NCI-H146 treated with DMSO at 0.1 percent for 48 hours (cell line): Measurements from ENCODE around the gene ZNF236.
A peak's percentile ranks its signal among the peaks of the same experiment; 100 is the strongest.
"Not testable (repeated sequence)": the region's sequence is repeated elsewhere in the genome, so short reads cannot be mapped to it uniquely, and the experiment has no call there.

ENCODE experiments used
- DNase-seq: peaks from one replicate; lab custom pipeline; 2025; ENCODE audit not compliant: unreplicated experiment; lab: John Stamatoyannopoulos, UW

ZNF236 gene

DNA sequence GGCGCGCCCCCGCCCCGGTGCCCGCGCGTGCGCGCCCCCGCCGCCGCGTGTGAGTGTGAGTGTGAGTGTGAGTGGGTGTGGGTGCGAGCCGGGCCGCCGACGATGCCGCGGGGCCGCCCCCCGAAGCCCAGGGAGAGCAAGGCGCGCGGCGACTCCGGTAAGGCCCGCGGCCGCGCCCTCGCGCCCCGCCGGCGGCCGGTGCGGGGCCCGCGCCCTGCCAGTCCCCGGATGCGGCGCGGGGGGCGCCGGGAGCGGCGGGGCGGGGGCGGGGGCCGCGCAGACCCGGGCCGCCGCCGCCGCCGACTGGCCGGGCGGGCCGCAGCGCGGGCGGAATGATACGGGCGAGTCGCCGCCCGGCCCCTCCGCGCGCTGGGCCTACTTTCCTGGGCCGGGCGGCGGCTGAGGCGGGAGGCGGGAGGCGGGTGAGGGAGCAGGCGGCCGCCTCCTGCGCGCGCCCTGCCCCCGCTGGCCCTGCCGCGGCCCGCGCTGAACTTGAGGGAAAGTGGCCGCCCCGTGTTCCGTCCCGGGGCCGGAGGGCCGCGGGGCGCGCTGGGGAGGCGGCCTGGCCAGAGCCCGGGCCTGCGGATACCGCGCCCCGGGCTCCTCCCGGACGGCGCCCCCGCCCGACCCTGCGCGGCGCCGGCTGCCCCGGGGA, at the start of gene ZNF236:
Gene ZNF236 (plus strand): TSS at position 52 of the 655 bp plus-strand sequence. CDS start 51 bp downstream, at position 103.
- DNase-seq: peak; percentile 53

DNA sequence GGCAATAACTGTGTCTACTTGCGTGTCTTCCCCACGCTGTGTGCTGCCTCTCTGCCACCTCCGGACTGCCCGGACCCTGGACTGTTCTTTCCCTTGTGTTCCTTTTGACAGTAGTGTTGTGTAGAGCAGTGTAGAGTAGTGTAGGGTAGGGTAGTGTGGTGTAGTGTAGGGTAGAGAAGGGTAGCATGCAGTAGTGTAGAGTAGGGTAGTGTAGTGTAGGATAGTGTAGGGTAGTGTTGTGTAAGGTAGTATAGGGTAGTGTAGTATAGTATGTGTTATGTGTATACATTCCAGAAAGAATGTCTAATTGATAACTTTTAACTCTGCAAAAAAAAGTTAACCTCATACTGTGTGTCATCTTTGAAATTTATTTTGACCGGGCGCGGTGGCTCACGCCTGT, 49.7 kb upstream of the ZNF236 start:
- DNase-seq: no peak

DNA sequence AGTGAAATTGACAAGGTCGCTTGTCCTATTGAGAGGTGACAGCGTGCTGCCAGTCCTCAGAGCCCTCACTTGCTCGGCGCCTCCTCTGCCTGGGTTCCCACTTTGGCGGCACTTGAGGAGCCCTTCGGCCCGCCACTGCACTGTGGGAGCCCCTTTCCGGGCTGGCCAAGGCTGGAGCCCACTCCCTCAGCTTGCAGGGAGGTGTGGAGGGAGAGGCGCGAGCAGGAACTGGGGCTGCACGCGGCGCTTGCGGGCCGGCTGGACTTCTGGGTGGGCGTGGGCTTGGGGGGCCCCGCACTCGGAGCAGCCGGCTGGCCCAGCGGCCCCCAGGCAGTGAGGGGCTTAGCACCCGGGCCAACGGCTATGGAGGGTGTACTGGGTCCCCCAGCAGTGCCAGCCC, 45.3 kb upstream of the ZNF236 start:
- DNase-seq: not testable (repeated sequence)

DNA sequence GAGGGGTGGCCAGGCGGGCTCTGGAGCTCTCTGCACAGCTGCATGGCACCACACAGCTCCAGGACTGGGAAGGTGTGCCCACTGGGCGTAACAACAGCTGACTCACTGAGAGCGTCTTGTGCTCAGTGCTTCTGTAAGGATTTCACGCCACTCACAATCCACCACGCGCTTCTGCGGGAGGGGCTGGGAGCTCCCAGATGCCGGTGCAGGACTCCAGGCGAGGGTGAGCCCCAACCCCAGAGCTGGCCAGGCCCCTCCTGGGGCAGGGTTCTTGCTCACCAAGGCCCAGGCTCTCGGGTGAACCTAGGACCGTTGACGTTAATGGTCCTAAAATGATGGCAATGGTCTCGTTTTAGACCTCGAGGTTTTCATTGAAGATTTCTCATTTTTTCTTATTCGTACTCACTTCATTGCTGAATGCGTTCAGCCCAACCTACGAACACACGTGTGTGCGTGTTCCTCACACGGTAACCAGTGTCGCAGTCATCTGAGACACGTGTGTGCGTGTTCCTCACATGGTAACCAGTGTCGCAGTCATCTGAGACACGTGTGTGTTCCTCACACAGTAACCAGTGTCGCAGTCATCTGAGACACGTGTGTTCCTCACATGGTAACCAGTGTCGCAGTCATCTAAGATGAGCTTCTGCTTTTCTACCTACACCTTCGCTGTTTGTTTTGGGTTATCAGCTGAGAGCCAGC, 38.4 kb upstream of the ZNF236 start:
- DNase-seq: no peak

DNA sequence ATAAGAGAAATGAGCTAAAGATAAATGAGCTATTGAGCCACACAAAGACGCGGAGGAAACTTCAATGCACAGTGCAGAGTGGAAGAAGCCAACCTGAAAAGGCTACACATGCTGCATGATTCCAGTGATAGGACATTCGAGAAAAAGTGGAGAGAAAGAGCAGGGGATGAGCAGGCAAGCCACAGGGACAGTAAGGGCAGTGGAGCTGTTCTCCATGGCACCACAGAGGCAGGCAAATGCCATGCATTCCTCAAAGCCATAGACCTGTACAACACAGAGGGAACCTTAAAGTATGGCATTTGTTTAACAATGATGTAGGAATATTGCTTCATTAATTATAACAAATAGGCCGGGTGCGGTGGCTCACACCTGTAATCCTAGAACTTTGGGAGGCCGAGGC, 36.5 kb upstream of the ZNF236 start:
- no peak for DNase-seq

DNA sequence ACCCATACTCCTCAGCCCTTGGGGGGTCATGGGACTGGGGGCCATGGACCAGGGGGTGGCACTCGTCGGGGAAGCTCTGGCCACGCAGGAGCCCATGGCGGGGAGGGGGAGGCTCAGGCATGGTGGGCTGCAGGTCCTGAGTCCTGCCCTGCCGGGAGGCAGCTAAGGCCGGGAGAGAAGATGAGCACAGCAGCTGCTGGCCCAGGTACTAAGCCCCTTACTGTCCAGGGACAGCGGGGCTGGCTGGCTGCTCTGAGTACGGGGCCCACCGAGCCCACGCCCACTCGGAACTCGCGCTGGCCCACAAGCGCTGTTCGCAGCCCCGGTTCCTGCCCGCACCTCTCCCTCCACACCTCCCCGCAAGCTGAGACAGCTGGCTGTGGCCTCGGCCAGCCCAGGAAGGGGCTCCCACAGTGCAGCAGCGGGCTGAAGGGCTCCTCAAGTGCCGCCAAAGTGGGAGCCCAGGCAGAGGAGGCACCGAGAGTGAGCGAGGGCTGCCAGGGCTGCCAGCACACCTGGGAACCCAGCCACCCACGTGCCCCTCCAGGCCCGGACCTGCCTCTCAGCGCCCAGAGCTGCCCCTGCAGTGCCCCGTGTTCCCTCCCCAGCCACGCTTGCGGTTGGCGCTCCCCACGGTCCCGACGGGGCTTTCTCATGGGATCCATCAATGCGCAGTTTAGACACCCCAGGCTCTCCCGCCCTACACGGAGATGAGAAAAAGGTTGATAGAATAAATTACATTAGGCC, 33.6 kb upstream of the ZNF236 start:
- no peak for DNase-seq

DNA sequence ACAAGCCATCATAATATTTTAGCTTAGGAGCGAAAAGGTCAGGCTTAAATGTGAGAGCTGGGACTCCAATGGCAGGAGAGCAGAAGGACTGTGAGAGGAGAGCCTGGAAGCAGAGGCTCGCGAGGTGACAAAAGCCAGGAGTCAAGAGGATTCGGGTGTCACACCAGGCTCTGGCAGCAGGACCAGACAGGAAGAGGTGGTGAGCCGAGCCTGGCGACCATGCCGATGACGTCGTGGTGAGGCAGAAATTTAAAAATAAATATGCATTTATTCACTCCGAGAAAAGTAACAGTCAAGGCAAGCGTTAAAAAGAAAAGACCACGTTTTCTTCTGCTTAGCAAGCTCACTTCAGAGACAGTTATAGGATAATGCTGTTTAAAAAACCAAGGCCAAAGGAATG, 31.3 kb upstream of the ZNF236 start:
- DNase-seq: no peak

DNA sequence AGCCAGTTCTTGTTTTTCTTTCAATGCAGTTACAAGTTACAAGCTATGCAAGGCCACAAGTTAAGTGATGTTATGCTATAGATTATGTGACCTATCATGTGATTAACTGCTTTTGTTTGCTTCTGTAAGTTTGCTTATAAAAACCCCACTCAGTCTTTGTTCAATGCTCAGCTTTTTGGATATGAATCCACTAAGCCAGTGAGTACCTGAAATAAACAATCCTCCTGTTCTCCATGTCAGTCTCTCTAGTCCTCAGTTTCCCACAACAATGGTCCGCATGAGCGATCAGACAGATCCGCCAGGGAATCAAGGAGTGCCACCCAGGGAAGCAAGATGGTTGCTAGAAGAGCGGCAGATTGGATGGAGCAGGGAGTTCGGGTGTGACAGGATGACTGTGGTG, 30.7 kb upstream of the ZNF236 start:
- no peak for DNase-seq

DNA sequence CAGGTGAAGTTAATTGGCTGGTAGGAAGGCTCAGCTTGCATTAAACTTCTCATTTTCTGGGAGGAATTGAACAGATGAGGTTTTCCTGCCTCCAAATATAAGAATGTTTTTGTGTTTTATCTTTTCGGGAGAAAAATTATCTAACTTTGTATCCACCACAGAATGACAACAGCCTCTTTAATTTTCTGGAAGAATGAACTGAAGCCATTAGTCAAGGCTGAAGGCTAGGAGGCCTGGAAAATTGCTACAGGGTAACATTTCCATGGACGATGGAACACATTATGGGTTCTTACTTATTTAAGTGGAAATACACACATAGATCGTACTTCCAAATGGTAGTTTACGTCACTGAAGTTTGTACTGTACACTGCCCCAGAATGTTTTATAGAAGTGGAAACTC, 28.0 kb upstream of the ZNF236 start:
- no peak for DNase-seq

DNA sequence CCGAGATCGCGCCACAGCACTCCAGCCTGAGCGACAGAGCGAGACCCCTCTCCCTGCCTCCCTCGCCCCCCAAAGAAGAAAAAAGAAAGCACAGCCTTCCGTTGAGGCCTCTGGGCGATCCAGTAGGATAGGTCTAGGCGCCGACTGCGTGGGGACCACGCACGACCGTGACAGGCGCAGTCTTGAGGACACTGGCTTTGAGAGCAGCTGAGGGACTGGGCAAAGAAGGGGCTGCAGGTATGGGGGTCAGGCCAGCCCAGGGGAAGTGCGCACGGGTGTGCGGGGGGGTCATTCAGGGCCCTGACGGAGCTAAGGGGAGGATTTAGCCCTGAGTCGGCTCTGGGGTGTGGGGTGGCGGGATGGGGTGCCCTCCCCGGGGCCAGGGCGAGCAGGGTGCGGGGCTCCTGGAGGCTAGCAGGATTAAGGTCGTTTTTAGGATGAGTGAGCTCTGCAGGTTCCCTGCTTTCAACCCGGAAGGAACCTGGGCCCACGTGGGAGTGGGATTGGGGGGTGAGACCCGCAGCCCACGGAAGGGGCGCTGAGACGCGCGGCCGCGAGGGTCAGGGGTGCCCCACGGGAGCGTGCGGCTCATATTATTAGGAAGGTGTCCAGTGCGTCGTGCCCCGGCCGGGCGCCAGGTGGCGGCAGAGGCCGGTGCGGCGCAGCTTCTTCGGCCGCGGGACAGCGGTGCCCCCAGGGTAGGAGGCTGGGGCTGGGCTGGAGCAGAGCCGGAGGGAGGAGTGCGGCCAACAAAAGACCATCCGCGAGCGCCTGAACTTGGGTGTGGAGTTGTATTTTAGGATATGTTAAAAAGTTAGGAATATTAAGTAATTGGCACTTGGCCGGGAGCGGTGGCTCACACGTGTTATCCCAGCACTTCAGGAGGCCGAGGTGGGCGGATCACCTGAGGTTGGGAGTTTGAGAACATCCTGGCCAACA, 20.5 kb upstream of the ZNF236 start:
- peak; percentile 47 for DNase-seq

DNA sequence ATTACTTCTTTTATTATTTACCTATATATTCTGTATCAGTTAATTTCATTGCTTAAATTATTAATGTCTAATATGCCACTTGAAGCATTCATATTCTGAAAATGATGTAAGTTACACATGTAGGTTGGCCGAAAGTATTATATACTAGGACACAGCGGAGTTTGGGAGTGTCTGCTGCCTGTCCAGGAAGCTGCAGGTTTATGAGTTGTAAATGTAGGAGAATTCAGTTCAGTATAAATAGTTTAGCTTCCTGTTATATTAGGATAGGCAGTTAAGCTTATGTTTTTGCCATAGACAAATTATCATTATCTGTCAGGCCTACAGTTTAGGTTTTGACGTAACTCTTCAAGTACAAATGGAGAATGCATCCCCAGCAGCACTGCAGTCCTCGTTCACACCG, 18.9 kb upstream of the ZNF236 start:
- DNase-seq: no peak

DNA sequence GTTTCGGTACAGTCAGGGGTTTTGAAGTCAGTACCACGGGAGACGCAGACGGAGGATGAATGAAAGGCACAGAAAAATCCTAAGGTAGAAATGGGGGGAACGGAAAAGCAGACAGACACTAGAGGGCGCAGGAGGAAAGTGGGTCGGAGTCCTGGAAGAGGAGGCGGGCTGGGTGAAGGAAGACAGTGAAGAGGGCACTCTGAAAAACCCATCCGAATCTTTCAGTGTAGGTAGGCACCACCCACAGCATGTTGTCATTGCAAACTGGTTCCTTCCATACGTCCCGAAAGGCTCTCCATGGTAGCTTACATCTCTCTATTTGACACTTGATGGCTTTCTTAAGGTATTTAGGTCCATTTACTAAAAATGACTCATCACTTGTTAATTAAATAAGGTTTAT, 18.5 kb upstream of the ZNF236 start:
- peak; percentile 89 for DNase-seq

DNA sequence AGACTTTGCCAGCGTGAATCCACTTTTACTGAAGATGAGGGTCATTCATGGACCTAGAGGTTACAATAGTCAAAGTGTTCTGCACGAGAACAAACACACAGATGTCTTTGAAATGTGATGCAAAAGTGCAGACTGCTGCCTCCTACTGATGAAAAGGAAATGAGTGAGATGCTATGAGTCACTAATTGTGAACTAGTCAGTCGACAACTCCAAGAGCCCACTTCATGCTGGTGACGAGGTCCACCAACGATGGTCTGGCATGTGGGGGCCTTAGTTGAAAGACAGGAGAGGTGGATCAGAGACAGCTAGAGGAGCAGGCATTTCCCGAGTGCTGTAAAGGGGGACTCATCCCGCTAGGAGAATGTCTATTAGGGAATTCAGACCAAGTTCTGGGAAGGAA, 17.1 kb upstream of the ZNF236 start:
- DNase-seq: no peak

DNA sequence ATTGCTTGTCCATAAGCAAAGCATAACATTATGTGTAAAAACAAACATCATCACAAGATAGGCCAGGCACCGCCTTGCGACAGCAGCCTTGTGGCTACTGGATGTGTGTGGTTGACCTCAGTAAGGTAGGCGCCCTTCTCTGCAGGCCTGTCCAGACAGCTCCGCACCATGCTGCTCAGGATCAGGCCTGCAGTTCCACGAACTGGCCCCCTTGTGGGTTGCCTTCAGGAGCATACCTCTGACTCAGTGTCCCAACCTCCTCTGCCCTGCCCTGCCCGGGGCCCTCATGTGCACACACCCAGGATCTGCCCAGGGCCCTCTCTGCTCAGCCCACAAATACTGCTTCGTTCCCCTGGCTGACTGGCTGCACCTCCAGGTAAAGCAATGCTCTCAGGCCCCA, 16.1 kb upstream of the ZNF236 start:
- DNase-seq: no peak

DNA sequence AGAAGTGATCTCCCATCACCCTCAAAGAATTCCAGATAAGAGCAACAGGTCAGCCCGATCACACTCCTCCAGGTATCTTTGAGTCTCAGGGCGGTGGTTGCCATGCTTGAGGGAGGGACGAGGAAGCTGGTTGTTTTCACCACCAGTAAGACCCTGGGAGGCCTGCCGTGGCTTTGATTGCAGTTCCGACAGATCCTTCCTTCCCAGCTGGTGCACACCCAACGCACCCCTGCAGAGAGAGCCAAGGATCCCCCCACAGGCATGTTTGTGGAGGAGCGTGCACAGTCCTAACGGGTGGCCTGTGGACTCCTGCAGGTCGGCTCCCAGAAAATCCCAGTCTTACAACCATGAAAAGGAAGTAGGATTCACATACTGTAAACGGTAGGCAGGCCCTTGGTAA, 13.8 kb upstream of the ZNF236 start:
- DNase-seq: no peak

DNA sequence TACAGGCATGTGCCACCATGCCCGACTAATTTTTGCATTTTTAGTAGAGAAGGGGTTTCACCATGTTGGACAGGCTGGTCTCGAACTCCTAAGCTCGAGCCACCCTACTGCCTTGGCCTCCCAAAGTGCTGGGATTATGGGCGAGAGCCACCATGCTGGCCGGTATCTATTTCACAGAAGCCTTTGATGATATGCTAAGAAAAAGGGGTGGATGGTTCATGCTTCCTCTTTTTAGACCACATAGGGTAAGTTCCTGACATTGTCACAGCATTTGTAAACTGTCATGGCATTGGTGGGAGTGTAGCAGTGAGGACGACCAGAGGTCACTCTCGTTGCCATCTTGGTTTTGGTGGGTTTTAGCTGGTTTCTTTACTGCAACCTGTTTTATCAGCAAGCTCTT, 10.8 kb upstream of the ZNF236 start:
- not testable (repeated sequence) for DNase-seq

DNA sequence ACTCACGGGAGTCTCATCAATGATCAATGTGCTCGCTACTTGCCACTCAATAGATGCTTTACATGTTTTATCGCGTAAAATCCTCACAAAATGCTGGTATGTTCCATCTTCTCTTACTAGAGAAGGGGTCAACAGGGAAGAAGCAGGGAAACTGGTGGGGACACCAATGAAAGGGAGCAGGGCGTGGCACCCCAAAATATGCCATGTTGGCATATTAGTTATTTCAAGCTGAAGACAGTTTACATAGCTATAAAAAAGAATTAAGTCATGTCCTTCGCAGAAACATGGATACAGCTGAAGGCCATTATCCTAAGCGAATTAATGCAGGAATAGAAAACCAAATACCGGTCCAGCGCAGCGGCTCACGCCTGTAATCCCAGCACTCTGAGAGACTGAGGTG, 8.1 kb upstream of the ZNF236 start:
- DNase-seq: no peak

DNA sequence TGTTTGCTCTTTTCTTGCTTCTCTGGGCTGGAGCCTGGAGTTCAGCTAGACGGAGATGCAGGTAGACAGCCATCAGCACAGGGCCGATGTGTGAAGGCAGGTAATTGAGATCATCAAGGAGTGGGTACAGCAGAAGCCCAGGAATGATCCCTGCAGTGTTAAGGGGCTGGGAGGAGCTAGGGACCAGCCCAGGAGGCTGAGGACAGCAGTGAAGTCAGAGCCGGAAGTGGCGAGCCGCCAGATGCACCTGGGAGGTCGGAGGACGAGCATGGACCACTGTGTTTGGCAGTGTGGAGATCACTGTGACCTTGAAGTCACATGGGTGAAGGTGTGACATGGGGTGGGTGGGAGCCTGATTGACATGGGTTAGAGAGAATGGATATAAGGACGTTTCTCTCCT, 6.2 kb upstream of the ZNF236 start:
- DNase-seq: no peak

DNA sequence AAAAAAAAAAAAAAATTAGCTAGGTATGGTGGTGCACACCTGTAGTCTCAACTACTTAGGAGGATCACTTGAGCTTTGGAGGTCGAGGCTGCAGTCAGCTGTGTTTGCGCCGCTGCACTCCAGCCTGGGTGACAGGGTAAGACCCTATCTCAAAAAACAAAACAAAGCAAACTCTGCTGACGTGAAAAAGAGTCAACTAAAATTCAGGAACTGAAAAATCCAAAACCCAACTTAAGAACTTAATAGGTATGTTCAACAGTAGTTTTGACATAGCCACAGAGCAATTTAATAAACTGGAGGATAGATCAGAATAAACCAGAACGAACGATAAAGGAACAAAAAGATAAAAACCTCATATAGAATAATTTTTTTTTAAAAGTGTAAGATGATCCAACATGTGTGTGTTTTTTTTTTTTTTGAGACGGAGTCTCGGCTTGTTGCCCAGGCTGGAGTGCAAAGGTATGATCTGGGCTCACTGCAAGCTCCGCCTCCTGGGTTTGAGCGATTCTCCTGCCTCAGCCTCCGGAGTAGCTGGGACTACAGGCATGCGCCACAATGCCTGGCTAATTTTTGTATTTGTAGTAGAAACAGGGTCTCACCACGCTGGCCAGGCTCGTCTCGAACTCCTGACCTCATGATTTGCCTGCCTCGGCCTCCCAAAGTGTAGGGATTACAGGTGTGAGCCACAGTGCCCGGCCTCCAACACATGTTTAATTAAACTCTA, 4.3 kb upstream of the ZNF236 start:
- no peak for DNase-seq

DNA sequence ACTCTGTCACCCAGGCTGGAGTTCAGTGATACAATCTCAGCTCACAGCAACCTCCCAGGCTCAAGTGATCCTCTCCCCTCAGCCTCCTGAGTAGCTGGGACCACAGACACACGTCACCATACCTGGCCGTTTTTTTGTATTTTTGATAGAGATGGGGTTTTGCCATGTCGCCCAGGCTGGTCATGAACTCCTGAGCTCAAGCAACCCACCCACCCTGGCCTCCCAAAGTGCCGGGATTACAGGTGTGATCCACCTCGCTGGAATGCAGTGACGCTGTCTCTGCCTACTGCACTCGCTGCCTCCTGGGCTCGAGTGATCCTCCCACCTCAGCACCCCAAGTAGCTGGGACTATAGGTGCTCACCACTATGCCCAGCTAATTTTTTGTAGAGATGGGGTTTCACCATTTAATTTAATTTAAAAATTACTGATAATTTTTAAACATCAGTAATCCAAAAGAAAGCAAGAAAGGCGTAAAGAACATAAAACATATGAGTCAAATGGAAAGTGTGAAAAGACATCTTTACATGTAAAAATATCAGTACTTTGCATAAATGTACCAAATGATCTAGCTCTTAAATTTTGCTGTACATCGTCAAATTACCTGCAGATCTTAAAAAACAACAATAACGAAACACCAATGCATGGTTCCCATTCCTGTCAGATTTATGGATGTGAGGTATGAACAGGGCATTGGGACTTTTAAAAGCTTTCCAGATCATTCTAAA, 2.8 kb upstream of the ZNF236 start:
- no peak for DNase-seq
